GM12878 (cell line): ENCODE data around the gene TBC1D5. TPM values are rescaled to one million over a fixed set of nuclear protein-coding genes. Genes with fewer than 3 reads are reported as not detected.

ENCODE experiments used
- ATAC-seq: fragments of 200-7000 bp; cut with Tn5 transposase; 3 replicates; pipeline ENCODE4 v1.9.1; 2020; ENCODE audit warnings: mild to moderate bottlenecking, moderate library complexity
- BruUV-seq: library from RNA; stranded (reverse); fragments of 400-500 nt; replicated peaks from 2 replicates; lab custom pipeline; 2021; lab: Mats Ljungman, UMichigan
- CTCF ChIA-PET: fragments of 300-600 bp; sonication (Branson Sonifier 250); formaldehyde crosslinking; extraction: SDS; loops from one replicate; lab custom pipeline; 2021; ENCODE audit warnings: inconsistent platforms; lab: Yijun Ruan, JAX
- POLR2A ChIA-PET: fragments of 350-600 bp; formaldehyde crosslinking; extraction: SDS; loops from one replicate; lab custom pipeline; 2021; ENCODE audit warnings: inconsistent platforms; lab: Charles Lee
- RAD21 ChIA-PET: fragments of 300-600 bp; sonication (Branson Sonifier 250); formaldehyde crosslinking; loops from one replicate; lab custom pipeline; 2023; ENCODE audit warnings: antibody characterized with exemption; ENCODE audit not compliant: unreplicated experiment; lab: Charles Lee
- SMC1A ChIA-PET: fragments of 300-600 bp; sonication (Branson Sonifier 250); formaldehyde crosslinking; loops from one replicate; lab custom pipeline; 2023; ENCODE audit not compliant: unreplicated experiment, uncharacterized antibody; lab: Charles Lee
- DNase-seq: peaks from one replicate; pipeline ENCODE4 v3.0.0-alpha.2; 2011; ENCODE audit warnings: low read depth, low spot score
- FAIRE-seq: peaks from 3 replicates; lab custom pipeline; 2011; peaks lifted over from hg19 to GRCh38; lab: Jason Lieb, UNC
- H2AFZ ChIP-seq: 2 replicates; pipeline ENCODE4 v1.6.0; 2011; ENCODE audit warnings: low read depth, low read length, control low read depth; ENCODE audit not compliant: control insufficient read depth
- H3K27ac ChIP-seq: 2 replicates; pipeline ENCODE4 v1.5.1; 2011; ENCODE audit warnings: control low read depth; ENCODE audit not compliant: control insufficient read depth, insufficient read depth
- H3K27me3 ChIP-seq, 2 experiments: replicated peaks in 1 of 2; 2 replicates each; pipeline versions ENCODE4 v1.6.0 to v1.6.1; 2011; ENCODE audit warnings: low read length in 1 of 2; ENCODE audit not compliant: control insufficient read depth in 2 of 2, insufficient read depth in 2 of 2
- H3K36me3 ChIP-seq, 2 experiments: 2 replicates each; pipeline ENCODE4 v1.5.1; 2011; ENCODE audit warnings: low read length in 1 of 2; ENCODE audit not compliant: control insufficient read depth in 2 of 2, insufficient read depth in 2 of 2
- H3K4me1 ChIP-seq: 2 replicates; pipeline ENCODE4 v1.6.1; 2011; ENCODE audit warnings: mild to moderate bottlenecking, low read length, moderate library complexity, mixed read lengths; ENCODE audit not compliant: control insufficient read depth, insufficient read depth
- H3K4me2 ChIP-seq: 2 replicates; pipeline ENCODE4 v1.6.0; 2011; ENCODE audit warnings: control low read depth; ENCODE audit not compliant: control insufficient read depth, insufficient read depth
- H3K4me3 ChIP-seq: fragments of 200-600 bp; sonication (generic); 2 replicates; pipeline ENCODE4 v1.5.1; 2016
- H3K79me2 ChIP-seq: 2 replicates; pipeline ENCODE4 v1.6.0; 2011; ENCODE audit warnings: low read length; ENCODE audit not compliant: control insufficient read depth, insufficient read depth
- H3K9ac ChIP-seq: 2 replicates; pipeline ENCODE4 v1.8.0; 2011; ENCODE audit warnings: low read length, control low read depth, mixed read lengths; ENCODE audit not compliant: control insufficient read depth, insufficient read depth
- H3K9me3 ChIP-seq: replicated peaks from 3 replicates; pipeline ENCODE4 v1.5.1; 2011; ENCODE audit warnings: mild to moderate bottlenecking, low read length; ENCODE audit not compliant: control insufficient read depth, insufficient read depth
- H4K20me1 ChIP-seq: 2 replicates; pipeline ENCODE4 v1.6.0; 2011; ENCODE audit not compliant: control insufficient read depth, insufficient read depth
- ATF7 ChIP-seq: fragments of 450-650 bp; IDR thresholded peaks from 2 replicates; pipeline ENCODE4 v1.6.1; 2016; ENCODE audit warnings: low read depth, mild to moderate bottlenecking
- CBFB ChIP-seq: IDR thresholded peaks from 2 replicates; pipeline ENCODE4 v1.6.1; 2016; ENCODE audit warnings: antibody characterized with exemption, low read depth
- HDAC6 ChIP-seq: fragments of 200-600 bp; sonication (generic); IDR thresholded peaks from one replicate; pipeline ENCODE4 v1.8.0; 2017; ENCODE audit warnings: antibody characterized with exemption; ENCODE audit not compliant: unreplicated experiment
- IRF3 ChIP-seq: fragments of 450-650 bp; IDR thresholded peaks from 2 replicates; pipeline ENCODE4 v1.6.1; 2014; ENCODE audit warnings: mild to moderate bottlenecking
- RAD21 ChIP-seq: IDR thresholded peaks from 2 replicates; pipeline ENCODE4 v1.6.1; 2011; ENCODE audit warnings: mild to moderate bottlenecking, low read depth, low read length, moderate library complexity; ENCODE audit not compliant: insufficient read depth
- RBBP5 ChIP-seq: fragments of 200-600 bp; sonication (generic); conservative IDR thresholded peaks from 2 replicates; pipeline ENCODE4 v1.6.1; 2016
- RUNX3 ChIP-seq: IDR thresholded peaks from 2 replicates; pipeline ENCODE4 v1.6.1; 2012; ENCODE audit warnings: low read length, inconsistent platforms
- SIN3A ChIP-seq: IDR thresholded peaks from 2 replicates; pipeline ENCODE4 v1.6.1; 2012; ENCODE audit warnings: low read depth, low read length, improper control_type of control experiment
- SMAD1 ChIP-seq: fragments of 450-650 bp; IDR thresholded peaks from 2 replicates; pipeline ENCODE4 v1.6.1; 2018; ENCODE audit warnings: mild to moderate bottlenecking, low read depth; ENCODE audit not compliant: partially characterized antibody
- SP1 ChIP-seq: IDR thresholded peaks from one replicate; pipeline ENCODE4 v1.6.1; 2011; ENCODE audit warnings: low read depth, low read length
- STAT3 ChIP-seq: IDR thresholded peaks from 2 replicates; pipeline ENCODE4 v1.6.1; 2011; ENCODE audit warnings: low read depth, low read length, improper control_type of control experiment
- TARDBP ChIP-seq: IDR thresholded peaks from 2 replicates; pipeline ENCODE4 v1.6.1; 2016; ENCODE audit warnings: borderline replicate concordance
- ZBTB4 ChIP-seq: fragments of 450-650 bp; formaldehyde crosslinking; IDR thresholded peaks from 2 replicates; pipeline ENCODE4 v1.4.0; 2022; ENCODE audit warnings: mild to moderate bottlenecking, moderate library complexity
- ZSCAN29 ChIP-seq: fragments of 450-650 bp; IDR thresholded peaks from 2 replicates; pipeline ENCODE4 v1.6.1; 2017; ENCODE audit warnings: mild to moderate bottlenecking, moderate library complexity
- WGBS: methylation state at CpG from one replicate; pipeline ENCODE4 v1.1.6; 2016; ENCODE audit warnings: low lambda C conversion rate; ENCODE audit not compliant: insufficient replicate concordance, insufficient coverage; ENCODE audit errors: missing lambda C conversion rate; 5-methylcytosine and 5-hydroxymethylcytosine counted together
- in situ Hi-C: fragments of 300-500 bp; cut with MboI; formaldehyde crosslinking; loops from 9 replicates; pipeline ENCODE4 v1.14.3; 2018; ENCODE audit warnings: mixed read lengths
- intact Hi-C: fragments of 100-400 bp; cut with micrococcal nuclease; formaldehyde crosslinking; loops from one replicate; pipeline ENCODE4 v1.14.2; 2022; ENCODE audit not compliant: unreplicated experiment
- polyA plus RNA-seq, 11 experiments: library from polyadenylated mRNA; depleted of rRNA in 4 of 11; unstranded in 6 of 11; stranded (reverse) in 5 of 11; fragments of >200 nt; fragmentation: Nextera tagmentation in 4 of 11; fragmentation: Illumina TruSeq in 1 of 11; extraction: Ambion mirVana in 4 of 11; extraction: Trizol in 1 of 11; gene quantifications; 1 replicate in 1 of 11; 2 replicates in 10 of 11; pipeline versions ENCODE4 v1.2.1 to v1.2.3, GENCODE V29; 2011 to 2016; ENCODE audit warnings: inconsistent platforms in 2 of 11, missing spikeins in 2 of 11, low read depth in 1 of 11
- total RNA-seq, 4 experiments: library from RNA; depleted of rRNA in 3 of 4; stranded (reverse); fragments of >200 nt in 3 of 4; fragmentation: Illumina TruSeq in 1 of 4; extraction: Trizol in 1 of 4; gene quantifications; 2 replicates each; pipeline versions ENCODE4 v1.2.1 to v1.2.3, GENCODE V29; 2013 to 2021
- TF ChIP-seq, protein P1 (sequence below): fragments of 450-650 bp; IDR thresholded peaks from 2 replicates; pipeline ENCODE4 v1.6.1; 2017; ENCODE audit warnings: borderline replicate concordance

The TBC1D5 gene
- total and polyA plus RNA-seq, 10 of the 15 experiments (the other 5 are each of a cell fraction or from before 2014, with no cell fraction given), result 5.5 to 61.0 (median 43.8) TPM

GRCh38 chr3:17623464-17623863 is 119.0 kb downstream of the TBC1D5 start:
- in situ Hi-C loops, result no loop called here

More at GRCh38 chr3:17623464-17623863, 119.0 kb downstream of the TBC1D5 start:
- TF ChIP-seq IRF3 (no peak), RUNX3 (no peak), CBFB (no peak), SMAD1 (no peak), HDAC6 (no peak), TARDBP (no peak), SP1 (no peak), ATF7 (no peak), ZSCAN29 (no peak), RAD21 (no peak), ZBTB4 (no peak), SIN3A (no peak), STAT3 (no peak), RBBP5 (no peak)
- TF ChIP-seq, protein P1, sequence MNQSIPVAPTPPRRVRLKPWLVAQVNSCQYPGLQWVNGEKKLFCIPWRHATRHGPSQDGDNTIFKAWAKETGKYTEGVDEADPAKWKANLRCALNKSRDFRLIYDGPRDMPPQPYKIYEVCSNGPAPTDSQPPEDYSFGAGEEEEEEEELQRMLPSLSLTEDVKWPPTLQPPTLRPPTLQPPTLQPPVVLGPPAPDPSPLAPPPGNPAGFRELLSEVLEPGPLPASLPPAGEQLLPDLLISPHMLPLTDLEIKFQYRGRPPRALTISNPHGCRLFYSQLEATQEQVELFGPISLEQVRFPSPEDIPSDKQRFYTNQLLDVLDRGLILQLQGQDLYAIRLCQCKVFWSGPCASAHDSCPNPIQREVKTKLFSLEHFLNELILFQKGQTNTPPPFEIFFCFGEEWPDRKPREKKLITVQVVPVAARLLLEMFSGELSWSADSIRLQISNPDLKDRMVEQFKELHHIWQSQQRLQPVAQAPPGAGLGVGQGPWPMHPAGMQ, result no peak
- TF ChIP-seq, all 136 proteins: peak for 0
- POLR2A ChIA-PET, result no interaction called here
- H2AFZ ChIP-seq, result no peak overlapping the region
- H4K20me1 ChIP-seq, result no peaks in the 10 kb centered on the region
- no TSS peak for BruUV-seq
- no peak overlapping the region for H3K27ac ChIP-seq
- H3K9me3 ChIP-seq, result no peaks in the 10 kb centered on the region; the same call in 1 of the 3 replicates
- RAD21 ChIA-PET, result no interaction called here
- ATAC-seq (no peak), DNase-seq (no peak), FAIRE-seq (no peak)
- H3K27me3 ChIP-seq, result no peaks in the 10 kb centered on the region
- H3K4me2 ChIP-seq, result no peak overlapping the region
- SMC1A ChIA-PET, result no interaction called here
- no peaks in the 10 kb centered on the region; the same call in none of the 2 replicates for H3K79me2 ChIP-seq
- no peak overlapping the region for H3K9ac ChIP-seq
- CTCF ChIA-PET, result no interaction called here
- intact Hi-C loops, result no loop called here
- no peak overlapping the region for H3K4me3 ChIP-seq
- 96% methylated on average over 2 of the region's 2 CpGs for WGBS
- peaks cover 3 to 5% of the 10 kb centered on the region in 2 experiments; a peak in 3 of 4 replicates for H3K36me3 ChIP-seq
- no peaks in the 10 kb centered on the region for H3K4me1 ChIP-seq
